ENCODE results near the gene OR2A25. TPM values are rescaled to one million over a fixed set of nuclear protein-coding genes. Genes with fewer than 3 reads are reported as not detected.
"Not testable (repeated sequence)": the region's sequence is repeated elsewhere in the genome, so short reads cannot be mapped to it uniquely, and the experiment has no call there.

Gene OR2A25
- total RNA-seq, 1 experiment from 2014 or later = not detected

GRCh38 chr7:144048648-144049047 is 21.0 kb upstream of the OR2A25 start, which contains the start of gene OR2A5:
Gene OR2A5, plus strand, starts transcription at chr7:144048948. Its CDS starts 1,454 bp downstream, at chr7:144050402.
- Mint-ChIP-seq H3K36me3 (no peaks in the 10 kb centered on the region), H3K27me3 (ENCODE audit: low read depth) (no peaks in the 10 kb centered on the region), H3K4me3 (no peak within 1 kb of the TSS), H3K4me1 (no peaks in the 10 kb centered on the region), H3K9me3 (peaks cover 6% of the 10 kb centered on the region), H3K27ac (no peak within 1 kb of the TSS)
- TF ChIP-seq ZNF512 (CRISPR knock-in tag; IDR thresholded peaks at IDR 0.05; ENCODE audit: borderline replicate concordance) (no peak), ZNF138 (CRISPR knock-in tag; conservative IDR thresholded peaks at IDR 0.05) (no peak), ZNF281 (CRISPR knock-in tag; IDR thresholded peaks at IDR 0.05) (no peak)
- no peak for DNase-seq (ENCODE audit: low spot score)
- ATAC-seq = no peak
- ChIA-PET POLR2A (interaction anchor here (0.8 kb wide), 1 partner anchor 26 kb away, joined by 3 read pairs; no protein-coding TSS in a partner anchor), CTCF (interaction anchor here (2.1 kb wide), 1 partner anchor 15 kb away, joined by 8 read pairs; no protein-coding TSS in a partner anchor)

GRCh38 chr7:144049491-144049890 is 20.1 kb upstream of the OR2A25 start:
- no peak for ATAC-seq
- no peak overlapping the region for H3K27ac Mint-ChIP-seq
- no peak overlapping the region for H3K4me3 Mint-ChIP-seq
- H3K4me1 Mint-ChIP-seq = no peaks in the 10 kb centered on the region
- ChIA-PET POLR2A (no interaction called here), CTCF (interaction anchor here (1.1 kb wide), 1 partner anchor 14 kb away, joined by 3 read pairs; no protein-coding TSS in a partner anchor)
- no peaks in the 10 kb centered on the region for H3K27me3 Mint-ChIP-seq (ENCODE audit: low read depth)
- DNase-seq (ENCODE audit: low spot score) = no peak
- TF ChIP-seq FOXP4 (CRISPR knock-in tag; IDR thresholded peaks at IDR 0.05) = no peak
- TF ChIP-seq OVOL2 (CRISPR knock-in tag; IDR thresholded peaks at IDR 0.05; ENCODE audit: borderline replicate concordance) = no peak
- H3K9me3 Mint-ChIP-seq = peaks cover 6% of the 10 kb centered on the region
- H3K36me3 Mint-ChIP-seq = no peaks in the 10 kb centered on the region

GRCh38 chr7:144050093-144050492 is 19.5 kb upstream of the OR2A25 start:
- DNase-seq (ENCODE audit: low spot score) (no peak), ATAC-seq (no peak)
- Mint-ChIP-seq H3K36me3 (no peaks in the 10 kb centered on the region), H3K4me1 (no peaks in the 10 kb centered on the region), H3K4me3 (no peak overlapping the region), H3K27me3 (ENCODE audit: low read depth) (no peaks in the 10 kb centered on the region), H3K9me3 (peaks cover 6% of the 10 kb centered on the region), H3K27ac (no peak overlapping the region)
- TF ChIP-seq ZNF138 (CRISPR knock-in tag; conservative IDR thresholded peaks at IDR 0.05) (no peak), FOXP1 (CRISPR knock-in tag; IDR thresholded peaks at IDR 0.05; ENCODE audit: borderline replicate concordance) (no peak), SOX15 (CRISPR knock-in tag; IDR thresholded peaks at IDR 0.05) (no peak), SP1 (CRISPR knock-in tag; conservative IDR thresholded peaks at IDR 0.05) (no peak)
- CTCF ChIA-PET = interaction anchor here (1.1 kb wide), 1 partner anchor 13 kb away, joined by 3 read pairs; no protein-coding TSS in a partner anchor
- POLR2A ChIA-PET = no interaction called here

GRCh38 chr7:144050884-144051283 is 18.7 kb upstream of the OR2A25 start:
- POLR2A ChIA-PET; ATAC-seq; H3K36me3 Mint-ChIP-seq; CTCF ChIA-PET; H3K27me3 Mint-ChIP-seq (ENCODE audit: low read depth); H3K4me3 Mint-ChIP-seq; DNase-seq (ENCODE audit: low spot score); H3K4me1 Mint-ChIP-seq; H3K27ac Mint-ChIP-seq; H3K9me3 Mint-ChIP-seq: not testable (repeated sequence)

GRCh38 chr7:144057954-144058353 is 11.7 kb upstream of the OR2A25 start:
- Mint-ChIP-seq H3K27me3 (ENCODE audit: low read depth) (peaks cover 4% of the 10 kb centered on the region; the same call in 1 of the 2 replicates), H3K27ac (no peak overlapping the region), H3K9me3 (peaks cover 42% of the 10 kb centered on the region), H3K4me3 (no peak overlapping the region), H3K36me3 (peaks cover 28% of the 10 kb centered on the region), H3K4me1 (peaks cover 5% of the 10 kb centered on the region; the same call in 1 of the 2 replicates)
- ChIA-PET POLR2A (no interaction called here), CTCF (no interaction called here)
- ATAC-seq (no peak), DNase-seq (ENCODE audit: low spot score) (no peak)
- TF ChIP-seq AFF4 (CRISPR knock-in tag; IDR thresholded peaks at IDR 0.05; ENCODE audit: borderline replicate concordance) (no peak), ZNF532 (CRISPR knock-in tag; IDR thresholded peaks at IDR 0.05; ENCODE audit: borderline replicate concordance) (no peak)

Data from WTC11 (cell line).